COLO668 (cell line): ENCODE measurements around the gene YPEL1.
"Not testable (repeated sequence)": the region's sequence is repeated elsewhere in the genome, so short reads cannot be mapped to it uniquely, and the experiment has no call there.

ENCODE experiments used
- DNase-seq: peaks from one replicate; lab custom pipeline; 2025; ENCODE audit not compliant: unreplicated experiment; lab: John Stamatoyannopoulos, UW

YPEL1 gene

GRCh38 chr22:21685164-21685513 lies 50.5 kb downstream of the YPEL1 start:
- no peak for DNase-seq

GRCh38 chr22:21684492-21685163 lies 51.0 kb downstream of the YPEL1 start:
- DNase-seq, result no peak

- DNase-seq, result no peak
Measured at GRCh38 chr22:21683401-21683811, 52.2 kb downstream of the YPEL1 start.

GRCh38 chr22:21682385-21683175 lies 53.0 kb downstream of the YPEL1 start:
- DNase-seq, result no peak

GRCh38 chr22:21681566-21682370 lies 53.8 kb downstream of the YPEL1 start:
- no peak for DNase-seq

- no peak for DNase-seq
Measured at GRCh38 chr22:21680830-21681565, 54.6 kb downstream of the YPEL1 start.

GRCh38 chr22:21679383-21679782 lies 56.2 kb downstream of the YPEL1 start:
- no peak for DNase-seq

GRCh38 chr22:21678842-21679241 lies 56.8 kb downstream of the YPEL1 start:
- not testable (repeated sequence) for DNase-seq

GRCh38 chr22:21677606-21678443 lies 57.8 kb downstream of the YPEL1 start:
- no peak for DNase-seq

- no peak for DNase-seq
Measured at GRCh38 chr22:21674638-21675245, 60.9 kb downstream of the YPEL1 start.

GRCh38 chr22:21673534-21674321 lies 61.9 kb downstream of the YPEL1 start:
- no peak for DNase-seq

- DNase-seq, result no peak
Measured at GRCh38 chr22:21672107-21672629, 63.4 kb downstream of the YPEL1 start.

- peak; percentile 70 for DNase-seq
Measured at GRCh38 chr22:21669026-21669425, 66.6 kb downstream of the YPEL1 start.

- DNase-seq, result no peak
Measured at GRCh38 chr22:21666786-21667185, 68.8 kb downstream of the YPEL1 start.

GRCh38 chr22:21665047-21665851 lies 70.3 kb downstream of the YPEL1 start:
- no peak for DNase-seq

GRCh38 chr22:21663738-21664137 lies 71.9 kb downstream of the YPEL1 start:
- DNase-seq, result no peak

GRCh38 chr22:21661991-21662390 lies 73.6 kb downstream of the YPEL1 start:
- no peak for DNase-seq

GRCh38 chr22:21660904-21661303 lies 74.7 kb downstream of the YPEL1 start:
- no peak for DNase-seq
